OCI-LY1 (cell line): Measurements from ENCODE around the gene SRP9.

ENCODE experiments used
- H2AFZ ChIP-seq: fragments of 200-600 bp; sonication (generic), shearing (Covaris generic); 2 replicates; pipeline ENCODE4 v1.6.0; 2014; ENCODE audit warnings: antibody characterized with exemption, mild to moderate bottlenecking, low read length
- H3F3A ChIP-seq: fragments of 200-600 bp; sonication (generic), shearing (Covaris generic); 2 replicates; pipeline ENCODE4 v1.6.0; 2014; ENCODE audit warnings: mild to moderate bottlenecking, antibody characterized with exemption, low read length, moderate library complexity; ENCODE audit not compliant: insufficient read depth
- H3K27ac ChIP-seq: fragments of 200-600 bp; sonication (generic); 2 replicates; pipeline ENCODE4 v1.5.1; 2014; ENCODE audit warnings: low read length, mixed run types, mild to moderate bottlenecking, low read depth; ENCODE audit not compliant: poor library complexity, severe bottlenecking
- H3K27me3 ChIP-seq: fragments of 200-600 bp; sonication (generic); 2 replicates; pipeline ENCODE4 v1.6.0; 2014; ENCODE audit warnings: antibody characterized with exemption, mild to moderate bottlenecking, low read length, moderate library complexity; ENCODE audit not compliant: insufficient read depth
- H3K36me3 ChIP-seq: fragments of 200-600 bp; sonication (generic); 2 replicates; pipeline ENCODE4 v1.6.1; 2014; ENCODE audit warnings: mild to moderate bottlenecking, antibody characterized with exemption, low read length, moderate library complexity, mixed read lengths; ENCODE audit not compliant: insufficient read depth
- H3K4me1 ChIP-seq: fragments of 200-600 bp; sonication (generic); 2 replicates; pipeline ENCODE4 v1.5.1; 2014; ENCODE audit warnings: mild to moderate bottlenecking, low read length, moderate library complexity; ENCODE audit not compliant: insufficient read depth, severe bottlenecking
- H3K4me2 ChIP-seq: fragments of 200-600 bp; sonication (generic), shearing (Covaris generic); 2 replicates; pipeline ENCODE4 v1.6.1; 2014; ENCODE audit warnings: low read length
- H3K4me3 ChIP-seq: fragments of 200-600 bp; sonication (generic); 2 replicates; pipeline ENCODE4 v1.5.1; 2014; ENCODE audit warnings: low read length, low read depth, mild to moderate bottlenecking, mixed read lengths; ENCODE audit not compliant: poor library complexity, severe bottlenecking
- H3K79me2 ChIP-seq: fragments of 200-600 bp; shearing (Covaris generic); 2 replicates; pipeline ENCODE4 v1.6.1; 2016; ENCODE audit warnings: mixed run types, low read length, mixed read lengths; ENCODE audit not compliant: insufficient read depth
- H3K9ac ChIP-seq: fragments of 200-600 bp; sonication (generic), shearing (Covaris generic); 2 replicates; pipeline ENCODE4 v1.6.1; 2014; ENCODE audit warnings: mild to moderate bottlenecking, low read length, mixed read lengths
- H3K9me2 ChIP-seq: fragments of 200-600 bp; sonication (generic), shearing (Covaris generic); 2 replicates; pipeline ENCODE4 v1.6.1; 2014; ENCODE audit warnings: low read depth, mild to moderate bottlenecking, low read length, mixed read lengths
- H3K9me3 ChIP-seq: fragments of 200-600 bp; shearing (Covaris generic); 2 replicates; pipeline ENCODE4 v1.6.1; 2014; ENCODE audit warnings: low read length, mixed read lengths
- H4K20me1 ChIP-seq: fragments of 200-600 bp; sonication (generic), shearing (Covaris generic); 2 replicates; pipeline ENCODE4 v1.6.0; 2016; ENCODE audit warnings: mild to moderate bottlenecking, low read length; ENCODE audit not compliant: insufficient read depth
- CTCF ChIP-seq: fragments of 200-600 bp; sonication (generic), shearing (Covaris generic); IDR thresholded peaks from 2 replicates; pipeline ENCODE4 v1.5.1; 2017; ENCODE audit warnings: mild to moderate bottlenecking, antibody characterized with exemption, low read length, moderate library complexity, mixed read lengths
- EZH2 ChIP-seq: fragments of 200-600 bp; sonication (generic), shearing (Covaris generic); IDR thresholded peaks from 2 replicates; pipeline ENCODE4 v1.8.0; 2017; ENCODE audit warnings: borderline replicate concordance, mixed run types, mild to moderate bottlenecking, antibody characterized with exemption, low read length, moderate library complexity, mixed read lengths

Gene SRP9

DNA sequence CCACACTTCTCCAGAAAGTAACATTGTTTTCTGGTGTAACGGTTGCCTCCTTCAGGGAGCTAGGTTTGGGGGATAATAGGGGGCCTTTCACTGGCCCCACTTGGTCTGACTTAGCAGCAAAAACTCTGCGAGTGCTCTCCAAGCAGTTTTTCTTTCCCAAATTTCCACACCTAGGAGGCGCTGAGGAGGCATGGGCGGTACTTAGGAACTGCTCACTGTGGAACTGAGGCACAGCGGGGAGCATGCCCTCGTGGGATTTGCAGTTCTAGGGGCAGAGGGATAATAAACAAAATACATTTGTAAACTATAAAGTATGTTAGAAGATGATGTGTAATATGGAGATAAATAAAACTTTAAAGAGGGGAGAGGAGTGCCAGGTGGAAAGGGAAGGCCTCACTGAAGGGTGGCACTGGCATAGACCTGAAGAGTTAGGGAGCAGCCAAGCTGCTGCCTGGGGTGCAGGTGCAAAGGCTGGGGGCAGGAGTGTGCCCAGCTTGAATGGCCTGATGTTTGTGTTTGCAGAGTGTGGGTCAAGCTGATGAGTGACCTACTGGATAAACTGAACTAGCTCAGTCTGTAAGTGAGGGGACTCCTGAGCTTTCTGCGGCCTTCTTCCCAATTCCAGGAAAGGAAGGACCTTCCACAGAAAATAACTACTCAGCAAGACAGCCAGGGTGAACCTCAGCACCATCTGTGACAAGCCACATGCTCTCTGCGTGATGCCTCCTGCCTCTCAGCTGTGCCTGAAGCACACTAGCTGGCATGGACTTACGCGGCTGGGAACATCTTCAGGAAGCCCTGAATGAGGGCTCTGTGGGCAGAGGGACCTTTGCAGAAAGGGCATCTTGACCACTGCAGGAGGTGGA is 34.2 kb downstream of the SRP9 start:
- Histone ChIP-seq H3K4me3 (no peak overlapping the region), H4K20me1 (no peaks in the 10 kb centered on the region), H3K36me3 (no peaks in the 10 kb centered on the region), H3K4me1 (peaks cover 6% of the 10 kb centered on the region), H3F3A (no peaks in the 10 kb centered on the region), H3K4me2 (no peak overlapping the region), H3K27me3 (no peaks in the 10 kb centered on the region), H3K27ac (no peak overlapping the region), H3K9me3 (no peaks in the 10 kb centered on the region), H3K9ac (no peak overlapping the region), H3K9me2 (no peaks in the 10 kb centered on the region), H3K79me2 (no peaks in the 10 kb centered on the region), H2AFZ (no peak overlapping the region)
- TF ChIP-seq EZH2 (no peak), CTCF (no peak)

DNA sequence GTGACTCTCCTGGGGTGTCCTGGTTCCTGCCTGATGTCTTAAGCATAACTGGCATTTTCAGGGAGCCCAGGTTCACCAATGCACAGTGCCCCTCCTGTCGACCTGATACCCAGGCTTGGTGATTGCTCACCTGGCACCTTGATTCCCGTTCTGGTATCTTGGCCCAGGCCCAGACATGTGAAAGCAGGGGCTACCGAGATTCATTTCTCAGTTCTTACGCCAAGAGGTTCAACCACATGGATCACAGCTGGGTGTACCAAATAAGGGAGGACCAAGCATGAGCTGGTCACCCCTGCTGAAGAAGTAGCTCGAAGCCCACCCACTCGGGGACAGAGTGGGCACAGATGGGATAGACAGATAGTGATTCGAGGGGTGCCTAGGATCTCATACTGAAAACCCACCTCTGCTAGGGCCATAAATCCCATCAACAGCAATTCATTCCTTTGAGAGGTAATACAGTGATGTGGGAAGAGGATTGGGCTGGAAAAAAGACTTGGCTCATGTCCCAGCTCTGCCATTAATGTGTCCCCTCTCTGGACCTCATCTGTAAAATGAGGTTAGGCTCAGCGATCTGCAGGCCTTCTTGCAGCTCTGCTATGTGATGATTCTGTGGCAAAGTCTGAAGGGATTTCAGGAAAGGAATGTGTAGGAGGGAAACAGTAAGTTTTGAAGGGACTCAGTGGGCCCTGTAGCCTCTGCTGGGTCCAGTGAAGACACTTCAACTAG is 35.0 kb downstream of the SRP9 start:
- Histone ChIP-seq H3K9me2 (no peaks in the 10 kb centered on the region), H3K9me3 (no peaks in the 10 kb centered on the region), H3K36me3 (no peaks in the 10 kb centered on the region), H3K27ac (no peak overlapping the region), H3K4me2 (no peak overlapping the region), H3K27me3 (no peaks in the 10 kb centered on the region), H3K9ac (no peak overlapping the region), H3K4me1 (peaks cover 6% of the 10 kb centered on the region), H3F3A (no peaks in the 10 kb centered on the region), H3K4me3 (no peak overlapping the region), H4K20me1 (no peaks in the 10 kb centered on the region), H3K79me2 (no peaks in the 10 kb centered on the region), H2AFZ (no peak overlapping the region)
- TF ChIP-seq CTCF (no peak), EZH2 (no peak)

- Histone ChIP-seq H3K4me1 (peaks cover 6% of the 10 kb centered on the region), H4K20me1 (no peaks in the 10 kb centered on the region), H3K9ac (no peak overlapping the region), H3K9me2 (no peaks in the 10 kb centered on the region), H3K4me2 (no peak overlapping the region), H3K79me2 (no peaks in the 10 kb centered on the region), H2AFZ (no peak overlapping the region), H3K4me3 (no peak overlapping the region), H3K27me3 (no peaks in the 10 kb centered on the region), H3F3A (no peaks in the 10 kb centered on the region), H3K9me3 (no peaks in the 10 kb centered on the region), H3K36me3 (no peaks in the 10 kb centered on the region), H3K27ac (no peak overlapping the region)
- TF ChIP-seq EZH2 (no peak), CTCF (no peak)
Observed at GRCh38 chr1:225813214-225813964, 35.8 kb downstream of the SRP9 start.
